NCI-H1092 treated with DMSO at 0.1 percent for 48 hours (cell line): ENCODE measurements around the gene TEKT1.
"Not testable (repeated sequence)": the region's sequence is repeated elsewhere in the genome, so short reads cannot be mapped to it uniquely, and the experiment has no call there.

Source experiments
- DNase-seq: peaks from one replicate; lab custom pipeline; 2025; lab: John Stamatoyannopoulos, UW

TEKT1 gene

DNA sequence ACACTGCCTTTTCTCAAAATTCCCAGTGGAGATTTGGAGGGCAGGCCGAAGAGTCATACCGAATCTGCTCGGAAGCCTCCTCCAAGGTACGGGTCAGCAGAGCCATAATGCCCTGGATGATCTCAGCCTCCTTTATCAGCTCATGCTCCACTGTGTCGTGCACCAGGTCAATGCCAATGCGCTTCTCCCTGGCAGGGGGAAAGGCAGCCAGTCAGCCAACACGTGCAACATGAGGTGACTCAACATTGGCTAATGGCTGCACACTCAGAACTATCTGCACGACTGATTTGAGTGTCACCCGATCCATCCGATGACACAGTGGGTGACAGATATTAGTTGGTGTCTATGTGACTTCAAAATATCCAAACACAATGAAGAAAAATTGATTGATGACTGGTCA, 15.8 kb downstream of the TEKT1 start:
- DNase-seq: no peak

DNA sequence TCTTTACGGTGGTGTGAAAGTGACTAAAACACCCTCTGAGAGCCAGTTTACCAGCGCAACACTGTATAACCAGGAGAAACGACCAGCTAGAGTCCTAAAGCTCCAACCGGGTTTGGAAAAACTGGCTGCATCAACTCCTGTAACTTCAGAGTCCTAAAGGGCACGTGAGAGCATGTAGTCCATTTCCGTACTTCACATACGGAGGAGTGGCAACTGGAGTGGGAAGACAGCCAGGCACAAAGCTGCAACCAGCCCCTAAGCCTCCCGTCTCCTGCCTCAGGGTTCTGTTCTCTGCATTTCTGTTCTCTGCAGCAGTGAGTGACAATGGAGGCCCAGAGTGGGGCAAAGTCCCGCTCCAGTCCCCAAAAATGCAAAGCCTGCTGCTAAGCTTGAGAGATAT, 19.2 kb downstream of the TEKT1 start:
- DNase-seq: no peak

DNA sequence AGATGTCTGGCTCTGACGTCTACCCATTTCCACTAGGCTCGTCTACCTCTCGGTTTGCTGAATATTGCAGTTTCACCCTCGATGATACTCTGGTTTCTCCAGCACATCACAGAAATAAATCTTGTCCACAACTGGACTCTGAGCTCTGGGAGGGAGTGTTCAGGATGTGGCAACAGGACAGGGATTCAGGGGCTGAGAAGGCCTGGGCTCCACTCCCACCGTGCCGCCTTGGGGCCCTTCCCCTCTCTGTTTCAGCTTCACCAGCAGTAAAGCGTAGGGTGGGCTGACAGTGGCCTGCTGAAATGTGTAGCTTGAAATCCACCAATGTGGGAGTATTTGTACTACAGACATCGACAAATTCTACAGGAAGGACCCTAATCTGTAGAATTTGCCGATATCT, 20.0 kb downstream of the TEKT1 start:
- no peak for DNase-seq

DNA sequence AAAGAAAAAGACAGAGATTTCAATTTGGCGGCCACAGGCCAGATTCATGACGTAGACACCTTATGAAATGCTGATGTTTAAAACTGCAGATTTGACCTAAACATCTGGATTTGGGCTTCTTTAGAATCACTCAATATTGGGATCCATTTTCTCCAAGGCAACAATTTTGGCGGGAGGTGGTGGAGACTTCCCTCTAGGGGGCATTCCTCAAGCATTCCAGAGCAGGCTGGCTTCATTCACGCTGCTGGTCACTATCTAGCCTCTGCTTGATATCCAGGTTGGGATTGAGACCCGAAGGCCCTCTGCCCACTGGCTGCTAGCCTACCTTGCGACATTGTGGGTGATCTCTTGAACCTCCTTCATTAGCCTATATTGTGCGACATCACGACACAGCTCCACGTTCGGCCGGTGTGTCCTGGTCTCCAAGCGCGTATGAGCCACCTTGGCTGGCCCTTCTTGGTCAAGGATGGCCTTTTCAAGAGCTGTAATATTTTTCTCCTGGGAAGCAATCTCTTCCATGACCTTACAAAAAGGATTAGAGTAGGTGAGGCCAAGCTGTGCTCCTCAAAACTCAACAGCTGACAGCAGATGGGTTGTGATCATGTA, 31.0 kb downstream of the TEKT1 start:
- DNase-seq: no peak

DNA sequence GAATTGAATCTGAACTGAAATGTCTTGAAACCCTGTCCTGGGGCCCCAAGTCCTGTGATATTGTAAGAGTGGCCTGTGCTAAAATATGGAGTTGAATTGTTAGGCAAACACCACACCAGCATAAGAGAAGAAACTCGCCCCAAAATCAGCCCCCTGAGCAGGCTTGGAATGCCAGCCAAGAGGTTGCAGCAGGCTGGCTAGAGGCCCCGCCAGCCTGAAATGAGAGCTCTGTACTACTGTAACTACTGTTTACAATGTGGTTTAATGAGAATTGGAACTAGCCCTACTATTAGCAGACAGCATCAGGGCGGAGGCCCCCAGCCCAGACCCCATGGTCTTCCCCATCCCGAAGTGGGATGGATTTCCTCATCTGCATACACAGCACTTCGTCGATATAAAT, 31.8 kb downstream of the TEKT1 start:
- DNase-seq: no peak

DNA sequence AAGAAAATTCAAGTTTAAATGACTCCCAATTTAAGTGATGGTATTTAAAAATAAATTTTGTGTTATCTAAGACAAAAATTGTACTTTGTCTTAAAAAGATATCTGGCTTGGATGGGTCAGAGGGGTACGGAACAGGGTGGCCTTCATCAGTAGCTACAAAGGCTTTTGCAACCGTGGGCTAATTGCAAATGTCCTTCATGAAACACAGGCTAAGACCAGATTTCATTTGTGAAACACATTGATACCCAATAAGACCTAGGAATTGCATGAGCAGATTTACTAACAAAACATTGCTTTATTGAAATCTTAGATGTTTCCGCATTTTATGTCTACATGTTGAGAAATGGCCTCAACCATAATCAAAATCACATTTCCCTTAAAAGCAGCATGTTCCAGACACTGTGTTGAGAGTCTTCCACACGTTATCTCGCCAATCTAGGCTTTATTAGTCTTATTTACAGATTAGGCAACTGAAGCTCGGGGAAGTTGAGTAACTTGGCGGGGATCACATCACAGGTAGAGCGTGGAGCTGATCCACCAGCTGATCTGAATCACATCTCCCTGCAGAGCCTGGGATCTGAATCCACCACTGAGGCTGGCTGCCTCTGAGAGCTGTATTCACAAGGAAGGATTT, 33.7 kb downstream of the TEKT1 start:
- no peak for DNase-seq

DNA sequence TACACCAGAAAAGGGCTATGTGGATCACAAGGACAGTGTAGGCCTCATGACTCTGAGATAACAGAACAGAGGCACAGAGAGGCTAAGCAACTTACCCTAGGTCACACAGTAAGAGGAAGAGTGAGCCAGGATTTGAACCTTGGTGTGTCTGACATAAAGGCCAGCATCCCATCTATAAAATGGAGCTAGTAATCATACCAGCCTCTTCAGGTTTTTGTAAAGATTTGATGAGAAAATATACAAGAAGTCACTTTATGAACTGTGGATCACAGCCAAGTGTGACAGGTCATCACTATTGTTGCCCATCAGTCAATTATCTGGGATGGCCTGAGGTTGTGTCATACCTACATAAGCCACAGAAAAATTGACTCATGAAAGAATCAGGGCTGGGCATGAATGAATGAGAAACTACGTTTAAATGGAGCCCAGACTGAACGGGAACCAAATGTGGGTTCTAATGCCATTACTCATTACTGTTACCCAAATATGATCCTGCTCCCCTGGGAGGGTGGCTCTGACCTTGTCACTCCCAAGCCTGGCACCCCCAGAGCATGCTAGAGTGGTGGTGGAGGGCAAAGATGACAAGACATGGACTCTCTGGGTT, 34.5 kb downstream of the TEKT1 start:
- no peak for DNase-seq

DNA sequence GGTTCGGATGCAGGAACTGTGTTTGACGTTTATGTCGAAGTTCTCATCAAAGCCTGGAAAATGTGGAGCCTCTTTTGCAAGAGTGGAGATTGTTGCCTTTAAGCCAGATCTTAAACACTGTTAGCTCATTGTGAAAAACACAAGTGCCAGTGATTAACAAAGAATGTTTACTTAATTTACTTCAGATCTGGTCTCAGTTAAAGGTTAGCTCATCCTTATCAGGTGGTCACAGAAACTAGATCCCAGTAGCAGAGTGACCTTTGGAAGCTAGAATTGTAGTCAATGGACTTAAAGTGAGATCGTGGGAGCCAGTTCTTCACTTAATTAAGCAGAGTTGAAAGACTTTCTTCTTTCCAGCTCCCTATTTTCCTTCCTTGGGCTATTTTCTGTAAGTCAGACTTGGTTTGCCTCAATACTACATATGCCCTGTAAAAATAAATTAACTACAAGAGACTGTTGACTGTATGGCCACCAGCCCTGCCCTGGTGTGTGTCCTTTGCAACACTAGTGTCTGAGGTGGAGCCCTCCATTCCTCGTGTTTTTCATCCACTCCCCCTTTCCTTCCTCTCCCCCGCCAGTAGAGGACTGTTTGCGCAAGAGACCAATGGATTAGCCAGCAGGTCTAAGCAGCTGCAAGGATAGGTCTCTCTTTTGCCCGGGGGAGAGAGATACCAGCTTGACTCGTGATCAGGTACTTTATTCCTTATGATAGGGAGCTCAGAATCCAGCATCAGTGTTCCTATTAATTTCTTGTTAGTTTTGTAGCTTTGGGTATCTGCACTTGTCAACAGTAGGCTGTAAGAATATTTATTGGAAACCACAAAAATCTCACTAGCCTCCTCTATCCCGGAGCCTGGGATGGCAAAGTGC, 35.3 kb downstream of the TEKT1 start:
- DNase-seq: no peak

DNA sequence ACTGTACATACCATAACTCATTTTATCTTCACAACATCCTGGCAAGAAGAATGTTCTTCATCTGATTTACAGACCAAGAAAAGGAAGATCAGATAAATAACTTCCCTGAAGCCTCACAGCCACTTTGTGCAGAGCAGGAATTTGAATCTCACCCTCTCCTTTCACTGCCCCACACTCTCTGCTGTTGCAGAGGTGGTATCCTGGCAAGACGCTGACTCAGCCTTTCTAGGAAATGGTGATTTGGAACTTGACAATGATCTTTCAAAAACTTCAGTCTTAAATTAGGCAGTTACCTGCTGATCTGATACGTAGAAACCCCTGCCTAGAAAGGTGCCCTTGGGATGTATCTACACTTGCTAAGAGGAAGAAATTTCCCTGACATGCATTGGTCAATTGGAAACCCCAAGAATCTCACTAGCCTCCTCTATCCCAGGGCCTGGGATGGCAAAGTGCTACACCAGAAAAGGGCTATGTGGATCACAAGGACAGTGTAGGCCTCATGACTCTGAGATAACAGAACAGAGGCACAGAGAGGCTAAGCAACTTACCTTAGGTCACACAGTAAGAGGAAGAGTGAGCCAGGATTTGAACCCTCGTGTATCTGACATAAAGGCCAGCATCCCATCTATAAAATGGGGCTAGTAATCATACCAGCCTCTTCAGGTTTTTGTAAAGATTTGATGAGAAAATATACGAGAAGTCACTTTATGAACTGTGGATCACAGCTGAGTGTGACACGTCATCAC, 37.6 kb downstream of the TEKT1 start:
- no peak for DNase-seq

DNA sequence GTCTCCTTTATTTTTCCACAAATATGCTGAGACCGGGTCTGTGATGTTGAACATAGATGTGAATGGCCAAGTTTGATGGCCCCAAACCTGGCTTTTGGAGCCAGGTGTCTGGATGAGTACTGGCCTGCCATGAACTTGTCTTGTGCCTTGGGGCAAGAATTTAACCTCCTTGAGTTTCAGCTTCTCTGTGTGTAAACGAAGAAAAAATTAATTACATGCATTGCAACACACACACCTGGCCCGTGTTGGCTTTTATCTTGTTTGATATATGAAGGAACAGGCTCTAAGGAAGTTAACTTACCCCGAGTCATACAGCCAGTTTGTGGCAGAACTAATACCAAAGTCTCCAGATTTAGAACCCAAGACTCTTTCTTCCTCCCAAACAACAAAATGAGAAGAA, 42.4 kb downstream of the TEKT1 start:
- DNase-seq: no peak

DNA sequence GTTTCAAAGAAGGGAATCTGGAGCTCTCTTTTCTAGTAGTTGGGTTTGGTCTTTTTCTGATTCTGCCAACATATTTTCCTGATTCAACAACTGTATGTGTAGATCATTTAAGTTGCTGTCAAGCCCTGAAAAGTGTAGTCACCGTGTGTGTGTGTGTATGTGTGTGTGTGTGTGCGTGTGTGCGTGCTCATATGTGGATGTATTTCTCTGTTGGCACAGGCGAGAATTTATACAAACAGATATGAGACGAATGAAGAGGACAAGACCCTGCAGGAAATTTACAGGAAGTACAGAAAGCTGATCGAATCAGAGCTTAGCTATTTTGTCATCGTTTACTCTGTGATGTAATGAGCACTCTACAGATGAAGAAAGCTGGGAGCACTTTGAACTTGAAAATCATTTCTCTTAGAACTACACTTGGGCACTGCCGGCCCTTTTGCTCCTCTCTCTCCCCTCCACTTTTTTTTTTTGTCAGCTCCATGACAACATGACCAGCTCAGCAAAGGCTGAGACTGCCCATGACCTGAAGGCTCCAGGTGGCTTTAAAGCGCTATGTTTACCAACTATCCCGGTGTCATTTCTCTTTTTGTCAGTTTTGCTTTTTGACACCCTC, 44.3 kb downstream of the TEKT1 start:
- no peak for DNase-seq

DNA sequence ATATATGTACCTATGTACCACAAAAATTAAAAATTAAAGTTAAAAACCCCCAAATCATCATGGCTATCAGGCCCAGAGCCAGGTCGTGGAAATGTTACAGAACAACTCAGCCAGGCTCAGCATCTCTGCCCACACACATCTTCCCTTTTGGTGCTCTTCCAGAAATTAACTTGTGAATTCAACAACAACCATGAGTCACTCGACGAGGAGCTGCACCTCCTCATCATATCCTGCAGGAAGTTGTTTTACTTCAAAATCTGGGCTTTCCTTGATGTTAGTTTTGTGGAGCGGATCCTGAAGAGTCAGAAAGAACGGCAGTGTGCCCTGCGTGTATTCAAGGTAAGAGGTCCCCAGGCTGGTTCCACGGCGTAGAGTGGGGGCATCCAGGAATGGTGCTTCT, 44.9 kb downstream of the TEKT1 start:
- DNase-seq: no peak

DNA sequence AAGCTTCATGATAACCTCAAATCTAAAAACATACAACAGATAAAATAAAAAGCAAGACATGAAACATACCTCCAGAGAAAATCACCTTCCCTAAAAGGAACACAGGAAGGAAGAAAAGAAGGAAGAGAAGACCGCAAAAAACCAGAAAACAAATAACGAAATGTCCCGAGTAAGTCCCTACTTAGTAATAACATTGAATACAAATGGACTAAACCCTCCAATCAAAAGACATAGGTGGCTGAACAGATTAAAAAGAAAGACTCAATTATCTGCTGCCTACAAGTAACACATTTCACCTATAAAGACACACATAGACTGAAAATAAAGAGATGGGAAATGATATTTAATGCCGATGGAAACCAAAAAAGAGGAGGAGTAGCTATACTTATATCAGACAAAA, 49.3 kb downstream of the TEKT1 start:
- no peak for DNase-seq

DNA sequence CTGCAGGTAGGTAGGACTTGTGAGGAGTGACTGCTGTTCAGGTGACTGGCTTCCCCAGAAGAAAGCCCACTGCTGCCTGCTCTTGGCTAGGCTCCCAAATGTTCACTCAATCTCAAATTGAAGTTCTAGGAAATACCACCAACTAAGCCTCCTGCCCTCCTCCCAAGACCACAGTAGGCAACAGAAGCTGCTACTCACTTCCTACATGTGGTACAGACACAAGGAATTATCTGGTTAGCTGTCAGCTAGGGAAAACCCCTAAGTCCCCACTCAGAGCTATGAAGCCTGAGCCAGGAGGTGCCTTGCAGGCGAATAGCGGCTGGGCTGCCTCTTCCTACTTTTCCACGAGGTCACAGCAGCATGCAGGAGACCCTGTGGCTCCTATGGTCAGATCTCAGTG, 50.6 kb downstream of the TEKT1 start:
- no peak for DNase-seq

DNA sequence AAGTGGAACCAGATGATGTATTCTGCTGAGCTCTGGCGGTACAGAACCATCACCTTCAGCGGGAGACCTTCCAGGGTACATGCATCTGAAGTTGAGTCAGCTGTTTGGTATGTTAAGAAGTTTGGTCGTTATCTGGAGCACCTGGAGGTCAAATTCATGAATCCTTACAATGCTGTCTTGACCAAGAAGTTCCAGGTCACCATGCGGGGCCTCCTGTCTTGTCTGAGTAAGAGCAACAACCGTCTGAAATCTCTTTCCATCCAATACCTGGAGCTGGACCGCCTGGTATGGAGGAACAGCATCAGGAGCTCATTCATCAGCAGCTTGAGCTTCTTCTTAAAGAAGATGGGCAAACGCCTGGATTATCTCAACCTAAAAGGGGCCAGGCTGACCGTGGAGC, 51.5 kb downstream of the TEKT1 start:
- DNase-seq: no peak

DNA sequence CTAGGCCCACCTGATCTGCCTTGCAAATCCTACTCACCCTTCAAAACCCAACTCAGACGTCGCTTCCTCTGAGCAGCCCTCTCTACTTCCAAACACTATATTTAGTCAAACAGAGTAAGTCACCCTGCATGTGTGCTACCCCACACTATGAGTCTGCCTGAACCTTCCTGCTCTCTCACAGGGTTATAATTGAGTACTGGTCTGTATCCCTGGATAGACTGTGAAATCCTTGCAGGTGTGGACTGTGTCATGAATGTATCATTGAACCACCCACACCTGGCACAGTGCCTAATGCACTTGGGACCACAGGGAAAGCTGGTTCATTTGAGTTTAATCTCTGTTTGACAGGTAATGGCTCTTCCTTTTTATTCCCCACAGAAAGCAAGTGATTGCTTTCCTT, 52.1 kb downstream of the TEKT1 start:
- DNase-seq: no peak

DNA sequence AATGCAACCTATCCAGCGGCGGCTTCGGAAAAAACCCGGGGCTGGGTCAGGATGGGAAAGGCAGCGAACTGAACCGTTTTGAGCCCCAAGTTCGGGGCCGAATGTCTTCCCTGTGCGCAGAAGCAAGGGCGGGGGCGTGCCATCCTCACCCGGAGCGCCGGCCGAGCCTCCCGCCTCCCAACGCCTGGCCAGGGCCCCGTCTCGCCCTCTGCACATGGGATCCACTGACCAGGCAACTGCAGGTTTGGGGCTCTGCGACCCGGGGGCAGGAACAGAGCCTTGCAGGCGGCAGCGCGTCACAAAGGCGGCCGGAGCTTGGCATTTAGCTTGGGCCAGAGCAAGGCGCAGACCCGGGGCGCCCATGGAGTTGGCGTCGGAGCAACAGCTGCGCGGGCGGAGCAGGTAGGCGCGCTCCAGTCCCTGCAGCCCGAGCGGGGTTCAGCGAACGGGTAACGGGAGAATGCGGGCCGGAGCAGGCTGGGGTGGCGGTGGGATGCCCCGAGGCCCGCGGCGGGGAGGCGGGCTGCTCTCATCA, 55.6 kb downstream of the TEKT1 start, which contains the start of gene FBXO39:
Gene FBXO39, plus strand, starts transcription at position 345 of the 535 bp plus-strand sequence. CDS start 3,654 bp downstream, outside the sequence.
- no peak for DNase-seq

DNA sequence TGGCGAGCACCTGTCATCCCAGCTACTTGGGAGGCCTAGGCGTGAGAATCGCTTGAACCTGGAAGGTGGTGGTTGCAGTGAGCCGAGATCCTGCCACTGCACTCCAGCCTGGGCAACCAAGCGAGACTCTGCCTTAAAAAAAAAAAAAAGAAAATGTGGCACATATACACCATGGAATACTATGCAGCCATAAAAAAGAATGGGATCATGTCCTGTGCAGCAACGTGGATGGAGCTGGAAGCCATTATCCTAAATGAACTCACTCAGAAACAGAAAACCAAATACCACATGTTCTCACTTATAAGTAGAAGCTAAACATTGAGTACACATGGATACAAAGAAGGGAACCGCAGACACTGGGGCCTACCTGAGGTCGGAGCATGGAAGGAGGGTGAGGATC, 56.6 kb downstream of the TEKT1 start:
- not testable (repeated sequence) for DNase-seq

DNA sequence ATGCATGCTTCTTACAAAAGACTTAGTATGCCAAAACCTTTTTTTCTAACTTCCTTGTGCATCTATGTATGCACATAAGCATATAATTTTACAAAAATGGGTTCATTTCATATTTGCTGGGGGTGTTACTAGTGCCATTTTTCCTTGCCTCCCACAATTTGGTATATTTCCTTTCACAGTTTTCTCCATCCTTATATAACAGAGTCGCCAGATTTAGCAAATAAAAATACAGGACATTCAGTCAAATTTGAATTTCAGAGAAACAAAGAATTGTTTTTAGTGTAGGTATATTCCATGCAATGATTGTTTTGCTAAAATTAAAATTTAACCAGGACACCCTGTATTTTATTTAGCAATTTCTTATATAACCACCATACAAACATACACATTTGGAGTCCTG, 59.5 kb downstream of the TEKT1 start:
- DNase-seq: no peak

DNA sequence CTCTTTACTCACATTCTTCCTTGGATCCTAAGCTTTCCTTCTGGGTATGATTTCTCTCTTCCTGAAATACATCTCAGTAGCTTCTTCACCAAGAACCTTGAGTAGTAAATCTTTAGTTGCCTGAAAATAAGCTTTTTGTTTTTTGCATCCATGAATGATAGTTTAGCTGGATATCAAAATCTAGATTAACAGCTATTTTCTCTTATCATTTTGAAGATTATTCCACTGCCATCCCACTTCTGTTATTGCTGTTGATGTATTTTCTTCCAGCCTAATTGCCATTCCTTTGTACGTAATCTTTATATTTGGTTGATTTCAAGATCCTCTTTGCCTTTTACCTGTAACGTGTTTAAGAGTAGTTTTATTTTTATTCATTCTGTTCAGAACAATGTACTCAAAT, 63.1 kb downstream of the TEKT1 start:
- DNase-seq: no peak

DNA sequence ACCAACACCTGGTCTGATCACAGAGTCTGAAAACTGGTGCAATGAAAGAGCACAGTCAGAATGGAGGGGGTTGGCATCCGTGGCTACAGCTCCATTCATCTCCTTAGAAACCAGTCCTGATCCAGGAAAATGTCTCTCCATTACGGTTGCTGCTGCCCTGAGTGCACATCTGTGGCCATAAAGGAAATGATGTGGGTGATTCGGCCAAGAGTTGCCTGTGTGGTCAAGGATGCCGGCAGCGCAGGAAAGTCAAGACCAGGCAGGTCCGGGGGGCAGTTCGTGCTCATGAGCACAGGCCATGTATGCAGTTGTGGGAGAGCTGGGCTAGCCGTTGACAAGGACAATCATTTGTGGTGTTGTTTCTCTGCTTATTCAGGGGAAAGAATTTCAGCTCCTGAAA, 69.8 kb downstream of the TEKT1 start:
- no peak for DNase-seq
